ENCODE data around the gene FNDC3B.

FNDC3B gene

DNA sequence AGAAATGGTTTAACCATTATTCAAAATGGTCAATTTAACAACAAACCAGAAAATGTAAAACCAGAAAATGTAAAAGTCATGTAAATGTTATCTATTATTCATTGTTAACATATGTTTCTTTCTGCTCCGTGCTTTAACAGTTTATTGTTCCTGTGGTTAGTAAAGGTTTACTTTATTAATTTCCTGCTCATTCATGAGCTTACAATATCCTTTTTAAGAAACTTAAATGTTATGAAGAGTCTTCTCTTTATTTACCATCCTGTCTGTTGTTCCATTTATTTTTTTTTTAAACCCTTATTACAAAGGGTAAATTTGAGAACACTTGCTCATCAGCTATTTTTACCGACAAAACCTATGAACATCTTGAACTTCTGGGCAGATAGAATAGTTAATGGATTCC is 260.8 kb downstream of the FNDC3B start:
- in situ Hi-C loops (cut with HindIII; ENCODE audit: low sequenced_read_pairs): no loop called here

GRCh38 chr3:172300862-172301261 is 261.5 kb downstream of the FNDC3B start:
- in situ Hi-C loops (cut with HindIII; ENCODE audit: low sequenced_read_pairs): no loop called here

- in situ Hi-C loops (cut with HindIII; ENCODE audit: low sequenced_read_pairs): no loop called here
These were observed 262.8 kb downstream of the FNDC3B start for GRCh38 chr3:172302203-172302602.

DNA sequence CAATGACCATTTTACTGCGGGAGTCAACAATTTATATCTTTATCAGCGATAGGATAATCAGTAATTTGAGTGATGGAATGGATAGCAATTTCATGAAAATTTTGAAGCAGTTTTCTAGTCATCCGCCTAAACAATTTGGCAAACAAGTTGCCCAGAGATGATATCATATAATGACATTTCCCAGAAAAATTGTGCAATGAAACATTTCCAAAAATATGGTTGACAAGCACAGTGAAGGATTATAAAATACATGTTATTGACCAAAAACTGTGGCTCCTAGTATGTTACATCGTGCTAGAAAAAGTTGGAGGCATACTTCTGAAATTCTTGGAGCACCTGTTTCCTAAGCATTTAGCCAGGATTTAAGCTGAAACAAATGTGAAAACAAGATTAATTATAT is 263.8 kb downstream of the FNDC3B start:
- in situ Hi-C loops (cut with HindIII; ENCODE audit: low sequenced_read_pairs): no loop called here

- in situ Hi-C loops (cut with HindIII; ENCODE audit: low sequenced_read_pairs): no loop called here
These were observed 264.7 kb downstream of the FNDC3B start for GRCh38 chr3:172303941-172304558.

GRCh38 chr3:172305552-172305951 is 266.2 kb downstream of the FNDC3B start:
- in situ Hi-C loops (cut with HindIII; ENCODE audit: low sequenced_read_pairs): no loop called here

GRCh38 chr3:172305974-172306373 is 266.6 kb downstream of the FNDC3B start:
- in situ Hi-C loops (cut with HindIII; ENCODE audit: low sequenced_read_pairs): no loop called here

DNA sequence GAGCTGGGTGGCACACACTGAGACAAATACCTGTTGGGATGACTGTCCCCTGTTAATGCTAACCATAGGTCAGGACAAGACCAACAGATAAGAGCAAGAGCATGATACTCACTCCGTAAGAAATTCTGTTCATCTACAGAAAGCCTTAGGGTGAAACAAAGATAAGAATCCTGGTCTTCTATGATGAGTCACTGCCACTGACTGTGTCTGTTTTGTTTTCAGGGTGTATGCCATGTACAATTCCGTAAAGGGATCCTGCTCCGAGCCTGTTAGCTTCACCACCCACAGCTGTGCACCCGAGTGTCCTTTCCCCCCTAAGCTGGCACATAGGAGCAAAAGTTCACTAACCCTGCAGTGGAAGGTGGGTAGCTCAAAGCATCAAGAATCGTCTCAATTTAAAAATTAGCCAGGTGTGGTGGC is 267.8 kb downstream of the FNDC3B start:
- in situ Hi-C loops (cut with HindIII; ENCODE audit: low sequenced_read_pairs): no loop called here

- in situ Hi-C loops (cut with HindIII; ENCODE audit: low sequenced_read_pairs): no loop called here
These were observed 269.7 kb downstream of the FNDC3B start for GRCh38 chr3:172309059-172309458.

- in situ Hi-C loops (cut with HindIII; ENCODE audit: low sequenced_read_pairs): no loop called here
These were observed 270.5 kb downstream of the FNDC3B start for GRCh38 chr3:172309741-172310427.

DNA sequence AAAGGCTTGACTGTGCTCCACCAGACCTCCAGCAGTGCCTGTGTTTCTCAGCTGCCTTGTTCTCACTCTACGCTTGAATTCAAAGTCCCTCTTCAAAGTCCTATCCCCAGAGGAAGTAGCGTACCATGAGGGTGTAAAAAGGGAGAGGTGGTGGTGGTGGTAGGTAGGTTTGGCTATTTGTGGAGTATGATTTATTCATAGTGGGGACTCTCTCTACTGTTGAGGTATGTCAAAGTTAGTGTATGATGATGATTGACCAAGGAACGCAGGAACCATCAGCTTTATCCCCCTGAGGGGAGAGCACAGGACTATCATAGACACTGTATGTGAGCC is 271.0 kb downstream of the FNDC3B start:
- in situ Hi-C loops (cut with HindIII; ENCODE audit: low sequenced_read_pairs): no loop called here

DNA sequence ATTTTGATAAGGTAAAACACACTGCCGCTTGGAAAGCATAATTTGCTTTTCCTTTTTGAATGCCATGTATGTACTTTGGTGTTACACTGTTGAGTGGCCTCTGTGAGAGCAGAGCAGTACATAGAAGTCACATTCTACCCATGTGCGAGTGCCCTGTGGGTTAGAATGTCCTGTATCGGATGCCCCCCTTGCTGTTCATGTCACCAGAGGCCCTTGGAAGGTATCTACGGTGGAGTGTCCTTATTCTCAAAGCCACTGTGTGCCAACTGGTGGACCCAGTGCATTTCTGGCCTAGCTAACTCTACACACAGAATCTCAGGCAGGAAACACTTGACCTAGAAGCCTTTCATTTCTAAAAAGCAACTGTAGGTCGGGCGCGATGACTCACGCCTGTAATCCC is 271.8 kb downstream of the FNDC3B start:
- in situ Hi-C loops (cut with HindIII; ENCODE audit: low sequenced_read_pairs): no loop called here

DNA sequence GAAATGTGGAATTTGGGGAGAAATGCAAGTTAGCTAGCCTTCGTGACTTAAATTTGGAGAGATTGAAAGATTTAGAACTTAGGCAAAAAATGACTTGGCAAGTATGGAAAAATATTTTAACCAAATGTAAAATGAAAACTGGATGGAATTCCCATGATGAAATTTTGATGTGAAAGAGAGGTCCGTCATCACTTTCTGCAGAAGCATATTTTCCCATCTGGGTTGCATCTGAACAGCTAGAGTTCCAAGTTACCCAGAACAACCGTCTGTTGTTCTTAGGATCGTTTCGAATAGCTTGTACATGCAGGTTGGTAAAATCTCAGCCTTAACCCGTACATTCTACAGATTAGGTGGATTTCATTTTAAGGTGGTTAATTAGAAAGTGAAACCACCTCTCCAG is 272.6 kb downstream of the FNDC3B start:
- in situ Hi-C loops (cut with HindIII; ENCODE audit: low sequenced_read_pairs): no loop called here

- in situ Hi-C loops (cut with HindIII; ENCODE audit: low sequenced_read_pairs): no loop called here
These were observed 273.3 kb downstream of the FNDC3B start for GRCh38 chr3:172312711-172313110.

GRCh38 chr3:172313671-172314070 is 274.3 kb downstream of the FNDC3B start:
- in situ Hi-C loops (cut with HindIII; ENCODE audit: low sequenced_read_pairs): no loop called here

DNA sequence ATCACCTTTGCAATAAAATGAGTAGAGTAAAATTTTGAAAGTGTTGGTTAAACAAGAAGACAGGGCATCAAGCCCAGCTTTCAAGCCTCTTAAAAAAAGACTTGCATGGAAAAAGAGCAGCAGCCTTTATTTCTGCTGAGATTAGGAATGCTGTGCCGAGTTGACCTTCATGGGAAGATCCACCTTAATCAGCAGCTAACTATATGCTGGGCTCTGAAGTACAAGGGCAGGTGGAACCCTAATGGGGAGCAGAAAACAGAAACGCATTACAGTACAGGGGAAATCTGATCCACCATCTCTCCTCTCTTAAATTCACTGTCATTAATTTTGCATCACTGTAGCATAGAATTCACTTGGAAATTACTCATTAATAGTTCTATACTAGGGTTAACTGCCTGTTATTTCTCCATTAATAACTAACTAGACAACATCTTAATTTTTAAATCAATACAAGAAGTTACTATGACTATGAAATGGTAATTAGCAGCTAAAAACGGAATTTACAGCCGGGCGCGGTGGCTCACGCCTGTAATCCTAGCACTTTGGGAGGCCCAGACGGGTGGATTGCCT is 275.3 kb downstream of the FNDC3B start:
- in situ Hi-C loops (cut with HindIII; ENCODE audit: low sequenced_read_pairs): no loop called here

DNA sequence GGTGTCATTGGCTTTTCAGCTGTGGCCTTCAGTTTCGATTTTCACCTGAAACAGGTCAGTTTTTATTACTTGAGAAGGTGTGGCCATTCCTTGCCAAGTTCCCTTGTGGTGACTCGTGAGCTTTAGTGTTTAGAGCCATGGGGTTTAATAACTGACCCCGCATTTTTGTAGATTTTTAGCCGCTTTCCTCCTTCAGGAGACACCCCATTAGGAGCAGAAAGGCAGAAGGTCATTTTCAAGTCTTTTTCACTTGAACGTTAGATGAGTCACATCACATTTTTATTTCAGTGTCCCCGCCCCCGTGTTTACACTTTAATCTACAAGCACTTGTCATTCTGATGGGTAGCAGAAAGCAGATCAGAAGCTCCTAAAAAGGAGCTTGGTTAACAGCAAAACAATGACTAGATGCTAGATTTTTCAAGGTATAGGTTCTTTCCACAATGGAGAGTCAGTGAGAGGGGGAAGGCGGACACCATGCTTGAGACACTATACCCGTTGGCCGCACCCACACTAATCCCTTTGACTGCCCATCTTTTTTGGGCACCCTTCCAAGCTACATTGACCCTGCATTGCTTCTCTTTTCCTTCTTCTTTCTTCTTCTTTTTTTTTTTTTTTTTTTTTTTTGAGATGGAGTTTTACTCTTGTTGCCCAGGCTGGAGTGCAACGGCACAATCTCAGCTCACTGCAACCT is 276.2 kb downstream of the FNDC3B start:
- in situ Hi-C loops (cut with HindIII; ENCODE audit: low sequenced_read_pairs): no loop called here

- in situ Hi-C loops (cut with HindIII; ENCODE audit: low sequenced_read_pairs): no loop called here
These were observed 277.4 kb downstream of the FNDC3B start for GRCh38 chr3:172316758-172317157.

DNA sequence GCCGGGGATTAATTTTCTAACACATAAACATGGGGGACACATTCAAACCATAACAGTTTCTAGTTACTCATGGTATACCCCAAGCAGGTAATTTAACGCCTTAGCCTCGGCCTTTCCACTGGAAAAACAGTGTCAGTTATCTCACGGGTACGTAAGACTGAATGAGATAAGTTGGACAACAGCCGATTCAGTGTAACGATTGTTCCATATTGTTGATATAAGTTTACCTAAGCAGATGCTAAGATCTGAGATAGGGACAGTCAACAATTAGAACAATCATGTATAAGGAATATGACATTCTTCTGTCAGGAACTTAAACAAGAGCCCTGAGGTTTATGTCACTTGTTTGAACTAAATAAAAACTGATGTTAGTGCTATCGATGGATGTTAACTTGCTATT is 278.1 kb downstream of the FNDC3B start:
- in situ Hi-C loops (cut with HindIII; ENCODE audit: low sequenced_read_pairs): no loop called here

GRCh38 chr3:172317984-172318383 is 278.6 kb downstream of the FNDC3B start:
- in situ Hi-C loops (cut with HindIII; ENCODE audit: low sequenced_read_pairs): no loop called here

GRCh38 chr3:172319595-172319994 is 280.2 kb downstream of the FNDC3B start:
- in situ Hi-C loops (cut with HindIII; ENCODE audit: low sequenced_read_pairs): no loop called here

DNA sequence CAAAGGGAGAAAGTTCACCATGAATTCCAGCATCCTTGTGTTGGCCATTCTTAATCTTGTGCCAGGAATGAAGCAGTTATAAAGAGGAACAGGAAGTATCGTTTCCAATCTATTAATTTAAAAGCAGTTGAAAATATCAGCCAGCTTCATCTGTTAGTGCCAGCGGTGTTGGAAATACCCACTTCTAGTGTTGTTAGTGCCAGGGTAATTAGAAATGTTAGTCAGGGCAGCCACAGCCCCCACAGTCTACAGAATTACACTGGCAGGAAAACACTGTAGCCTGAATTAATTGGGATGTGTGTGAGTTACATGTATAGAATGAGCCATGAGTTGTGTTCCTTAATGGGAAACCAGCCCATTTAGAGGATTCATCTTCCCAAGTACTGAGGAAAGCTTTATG is 281.1 kb downstream of the FNDC3B start:
- in situ Hi-C loops (cut with HindIII; ENCODE audit: low sequenced_read_pairs): no loop called here

All from DLD1 (cell line).